Fibroblast of lung (primary cell): Measurements from ENCODE around the gene INPP4A.

Experiments used
- EZH2 ChIP-seq: IDR thresholded peaks from 2 replicates; pipeline ENCODE4 v1.5.1; 2012; ENCODE audit warnings: low read length, control low read depth, mild to moderate bottlenecking; ENCODE audit errors: missing control alignments
- TF ChIP-seq, protein P1 (sequence below), 2 donors: IDR thresholded peaks in 1 of 2; conservative IDR thresholded peaks in 1 of 2; 1 replicate in 1 of 2; 2 replicates in 1 of 2; pipeline ENCODE4 v1.5.1; 2011 to 2012; ENCODE audit warnings: low read length in 2 of 2, control low read depth in 1 of 2, inconsistent platforms in 1 of 2, low read depth in 1 of 2, mild to moderate bottlenecking in 1 of 2

- TF ChIP-seq, protein P1, sequence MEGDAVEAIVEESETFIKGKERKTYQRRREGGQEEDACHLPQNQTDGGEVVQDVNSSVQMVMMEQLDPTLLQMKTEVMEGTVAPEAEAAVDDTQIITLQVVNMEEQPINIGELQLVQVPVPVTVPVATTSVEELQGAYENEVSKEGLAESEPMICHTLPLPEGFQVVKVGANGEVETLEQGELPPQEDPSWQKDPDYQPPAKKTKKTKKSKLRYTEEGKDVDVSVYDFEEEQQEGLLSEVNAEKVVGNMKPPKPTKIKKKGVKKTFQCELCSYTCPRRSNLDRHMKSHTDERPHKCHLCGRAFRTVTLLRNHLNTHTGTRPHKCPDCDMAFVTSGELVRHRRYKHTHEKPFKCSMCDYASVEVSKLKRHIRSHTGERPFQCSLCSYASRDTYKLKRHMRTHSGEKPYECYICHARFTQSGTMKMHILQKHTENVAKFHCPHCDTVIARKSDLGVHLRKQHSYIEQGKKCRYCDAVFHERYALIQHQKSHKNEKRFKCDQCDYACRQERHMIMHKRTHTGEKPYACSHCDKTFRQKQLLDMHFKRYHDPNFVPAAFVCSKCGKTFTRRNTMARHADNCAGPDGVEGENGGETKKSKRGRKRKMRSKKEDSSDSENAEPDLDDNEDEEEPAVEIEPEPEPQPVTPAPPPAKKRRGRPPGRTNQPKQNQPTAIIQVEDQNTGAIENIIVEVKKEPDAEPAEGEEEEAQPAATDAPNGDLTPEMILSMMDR (conservative IDR thresholded peaks at IDR 0.05 in 1 of 2, IDR thresholded peaks at IDR 0.05 in 1 of 2; ENCODE audit: low read depth in 1 of 2, low read length in 2 of 2): no peak
- TF ChIP-seq EZH2: no peak
Measured at GRCh38 chr2:98583276-98583675, 138.6 kb downstream of the INPP4A start.
